Coronary artery (tissue), 2 donors: ENCODE results near the gene MMP14.

ENCODE experiments used
- DNase-seq: peaks from one replicate; pipeline ENCODE4 v3.0.0-alpha.2; 2017; ENCODE audit warnings: low spot score
- H3K27ac ChIP-seq, 2 donors: fragments of 200-600 bp; sonication (generic); one replicate each; pipeline ENCODE4 v1.5.1; 2016 to 2019
- H3K4me3 ChIP-seq: fragments of 200-600 bp; sonication (generic); 2 replicates; pipeline ENCODE4 v1.5.1; 2016; ENCODE audit warnings: mild to moderate bottlenecking, moderate library complexity
- TF ChIP-seq, protein P1 (sequence below): fragments of 200-600 bp; sonication (generic); IDR thresholded peaks from one replicate; pipeline ENCODE4 v1.5.1; 2019; ENCODE audit warnings: antibody characterized with exemption

Gene MMP14

DNA sequence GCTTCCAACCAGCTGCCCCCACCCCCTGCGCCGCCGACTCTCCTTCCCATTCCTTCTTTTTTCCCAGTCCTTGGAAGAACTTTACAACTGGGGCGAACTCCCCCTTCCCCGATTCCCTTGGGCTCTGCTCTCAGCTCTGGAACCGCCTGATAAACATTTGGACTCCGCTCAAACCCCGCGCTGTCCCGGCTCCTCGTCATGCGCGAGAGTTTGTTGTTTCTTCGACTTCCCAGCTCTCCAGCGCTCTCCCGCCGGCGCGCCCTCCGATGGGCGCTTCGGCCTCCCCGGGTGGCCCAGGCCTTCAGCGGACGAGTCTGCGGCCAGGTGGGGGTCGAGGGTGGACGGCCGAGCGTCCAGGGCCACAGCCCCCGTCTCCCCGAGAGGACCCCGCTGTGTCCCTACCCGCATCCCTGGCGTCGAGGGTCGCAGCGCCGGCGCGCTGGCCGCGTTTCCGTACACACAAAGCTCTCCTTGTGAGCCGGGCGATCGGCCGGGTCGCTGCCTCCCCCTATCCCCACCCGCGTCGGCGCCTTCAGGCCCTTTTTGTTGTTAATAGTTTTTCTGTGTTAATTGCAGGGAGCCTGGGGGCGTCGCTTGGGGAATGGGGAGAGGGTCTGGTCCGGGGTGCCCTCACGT, 847 bp downstream of the MMP14 start:
- peak overlapping the region; percentile 90 for H3K4me3 ChIP-seq
- DNase-seq, result peak; percentile 84
- TF ChIP-seq, protein P1, sequence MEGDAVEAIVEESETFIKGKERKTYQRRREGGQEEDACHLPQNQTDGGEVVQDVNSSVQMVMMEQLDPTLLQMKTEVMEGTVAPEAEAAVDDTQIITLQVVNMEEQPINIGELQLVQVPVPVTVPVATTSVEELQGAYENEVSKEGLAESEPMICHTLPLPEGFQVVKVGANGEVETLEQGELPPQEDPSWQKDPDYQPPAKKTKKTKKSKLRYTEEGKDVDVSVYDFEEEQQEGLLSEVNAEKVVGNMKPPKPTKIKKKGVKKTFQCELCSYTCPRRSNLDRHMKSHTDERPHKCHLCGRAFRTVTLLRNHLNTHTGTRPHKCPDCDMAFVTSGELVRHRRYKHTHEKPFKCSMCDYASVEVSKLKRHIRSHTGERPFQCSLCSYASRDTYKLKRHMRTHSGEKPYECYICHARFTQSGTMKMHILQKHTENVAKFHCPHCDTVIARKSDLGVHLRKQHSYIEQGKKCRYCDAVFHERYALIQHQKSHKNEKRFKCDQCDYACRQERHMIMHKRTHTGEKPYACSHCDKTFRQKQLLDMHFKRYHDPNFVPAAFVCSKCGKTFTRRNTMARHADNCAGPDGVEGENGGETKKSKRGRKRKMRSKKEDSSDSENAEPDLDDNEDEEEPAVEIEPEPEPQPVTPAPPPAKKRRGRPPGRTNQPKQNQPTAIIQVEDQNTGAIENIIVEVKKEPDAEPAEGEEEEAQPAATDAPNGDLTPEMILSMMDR, result no peak
- peak overlapping the region; percentile 93 to 99 for H3K27ac ChIP-seq

DNA sequence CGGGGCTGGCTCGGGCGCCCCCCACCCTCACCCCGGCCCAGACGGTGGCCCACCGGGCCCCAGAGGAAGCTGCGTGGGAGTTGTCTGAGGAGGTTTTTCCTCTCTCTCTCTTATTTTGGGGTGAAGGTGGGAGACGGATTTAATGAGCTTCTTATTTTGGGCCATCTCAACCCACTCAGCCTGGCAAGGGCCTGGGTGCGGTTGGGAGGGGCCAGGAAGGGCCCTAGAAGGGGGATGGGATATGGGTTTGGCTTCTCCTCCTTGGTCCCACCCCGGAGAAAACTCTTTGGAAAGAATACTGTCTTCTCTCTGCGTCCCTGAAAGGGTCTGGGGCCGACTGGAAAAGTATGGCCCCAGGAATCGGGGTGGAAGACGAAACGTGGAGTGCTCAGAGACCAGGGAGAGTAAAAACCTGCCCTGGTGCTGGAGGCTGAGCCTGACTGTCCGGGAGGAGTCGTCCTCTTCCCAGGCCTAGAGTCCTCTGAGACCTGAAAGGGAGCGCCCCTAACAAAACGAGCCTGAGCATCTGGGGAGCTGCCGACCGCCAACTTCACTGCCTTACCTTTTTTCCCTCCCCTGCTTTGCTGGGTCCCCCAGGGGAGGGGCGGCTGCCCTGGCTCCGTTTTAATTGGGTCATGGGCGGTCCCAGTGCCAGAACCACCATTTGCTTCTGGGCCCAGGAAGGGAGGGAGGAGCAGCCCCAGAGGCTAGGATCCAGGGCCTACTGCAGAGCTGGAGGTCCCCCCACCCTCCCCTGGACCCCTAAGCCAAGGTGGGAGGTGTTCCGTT, 1.6 kb downstream of the MMP14 start:
- TF ChIP-seq, protein P1, result no peak
- H3K27ac ChIP-seq, result peak overlapping the region; percentile 93 to 99
- H3K4me3 ChIP-seq, result peak overlapping the region; percentile 90
- DNase-seq, result peak; percentile 87

DNA sequence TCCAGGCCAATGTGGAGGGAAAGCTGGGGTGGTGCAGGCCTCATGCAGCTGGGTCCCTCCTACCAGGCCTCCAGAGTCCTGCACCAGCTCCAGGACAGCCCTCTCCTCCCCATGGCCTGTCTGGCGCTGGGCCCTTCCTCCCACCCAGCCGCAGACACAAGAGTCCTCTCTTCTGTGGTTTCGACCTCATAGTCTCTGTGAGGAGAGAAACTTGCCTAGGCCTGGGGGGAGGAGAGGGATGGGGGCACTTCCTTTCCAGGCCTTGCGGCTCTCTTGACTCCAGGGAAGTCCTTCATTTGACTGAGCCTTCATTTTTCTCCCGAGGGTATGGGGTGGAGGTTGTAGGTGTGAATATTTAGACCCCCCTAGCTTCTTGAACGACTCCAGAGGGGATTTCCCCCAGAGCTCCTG, 2.3 kb downstream of the MMP14 start:
- TF ChIP-seq, protein P1, result no peak
- peak overlapping the region; percentile 93 to 99 for H3K27ac ChIP-seq
- peak; percentile 76 for DNase-seq
- peak overlapping the region; percentile 90 for H3K4me3 ChIP-seq

DNA sequence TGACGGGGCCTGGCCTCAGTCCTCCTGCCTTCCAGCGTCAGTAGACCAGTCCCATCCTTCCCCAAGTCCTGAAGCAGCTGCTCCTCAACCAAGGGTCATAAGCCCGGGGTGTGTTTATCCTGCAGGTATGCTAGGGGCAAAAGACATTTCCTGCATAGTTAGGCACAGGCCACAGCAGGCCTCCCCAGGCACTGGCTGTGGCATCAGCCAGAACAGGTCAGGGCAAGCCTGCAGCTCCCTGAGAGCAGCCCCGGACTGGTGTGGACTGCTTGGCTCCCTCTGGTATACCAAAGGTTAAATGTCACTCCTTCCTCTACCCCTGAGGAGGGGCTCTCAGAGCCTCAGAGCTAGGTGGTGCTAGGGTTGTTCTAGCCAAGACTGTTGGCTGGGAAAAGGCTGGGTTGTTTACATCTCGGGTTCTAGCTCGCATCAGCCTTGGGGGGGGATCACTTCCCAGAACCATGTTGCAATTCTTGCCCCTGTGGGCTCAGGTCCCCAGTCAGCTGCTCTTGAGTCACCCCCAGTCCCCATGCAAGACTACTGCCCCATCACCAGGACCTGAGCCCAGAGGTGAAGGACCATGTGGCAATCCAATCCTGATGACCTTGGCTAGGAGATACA, 2.9 kb downstream of the MMP14 start:
- Histone ChIP-seq H3K4me3 (peak overlapping the region; percentile 90), H3K27ac (peak overlapping the region; percentile 93 to 99)
- TF ChIP-seq, protein P1, result no peak
- DNase-seq, result no peak

DNA sequence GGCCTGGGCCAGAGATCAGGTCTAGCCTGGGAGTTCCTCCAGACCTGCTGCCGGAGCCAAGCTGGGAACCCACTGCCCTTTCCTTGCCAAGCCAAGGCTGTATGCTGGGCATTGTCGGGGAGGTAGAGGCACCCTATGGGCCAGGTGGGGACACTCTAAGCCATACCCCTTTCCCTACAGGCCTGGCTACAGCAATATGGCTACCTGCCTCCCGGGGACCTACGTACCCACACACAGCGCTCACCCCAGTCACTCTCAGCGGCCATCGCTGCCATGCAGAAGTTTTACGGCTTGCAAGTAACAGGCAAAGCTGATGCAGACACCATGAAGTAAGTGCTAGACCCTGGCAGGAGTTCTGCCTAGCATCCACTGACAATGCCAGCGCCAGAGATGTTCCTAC, 4.9 kb downstream of the MMP14 start:
- no peak for DNase-seq

DNA sequence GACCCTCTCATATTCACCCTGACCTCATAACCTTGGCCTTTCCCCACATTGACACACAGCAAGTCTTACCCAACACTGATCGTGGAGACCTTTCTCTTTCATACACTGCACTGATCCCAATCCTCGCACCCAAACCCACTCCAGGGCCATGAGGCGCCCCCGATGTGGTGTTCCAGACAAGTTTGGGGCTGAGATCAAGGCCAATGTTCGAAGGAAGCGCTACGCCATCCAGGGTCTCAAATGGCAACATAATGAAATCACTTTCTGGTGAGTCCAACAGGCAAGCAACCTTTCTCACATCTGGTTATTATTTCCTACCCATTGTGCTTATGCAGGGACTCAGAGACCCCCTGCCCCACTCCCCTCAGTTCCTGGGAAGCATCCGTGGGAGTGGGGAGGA, 5.4 kb downstream of the MMP14 start:
- Histone ChIP-seq H3K27ac (peak overlapping the region in 1 of 2 donors; percentile 10), H3K4me3 (no peak overlapping the region)
- no peak for DNase-seq
- TF ChIP-seq, protein P1, result no peak

More for the DNA sequence above, 4.9 kb downstream of the MMP14 start:
- peak overlapping the region in 1 of 2 donors; percentile 10 for H3K27ac ChIP-seq
- TF ChIP-seq, protein P1, result no peak
- H3K4me3 ChIP-seq, result no peak overlapping the region
